Tibial nerve (tissue), 4 donors: ENCODE results near the gene RNPEPL1. TPM values are rescaled to one million over a fixed set of nuclear protein-coding genes. Genes with fewer than 3 reads are reported as not detected.

Experiments
- DNase-seq, 2 donors: peaks; one replicate each; pipeline ENCODE4 v3.0.0-alpha.2; 2019; ENCODE audit warnings: low spot score in 2 of 2
- H3K27ac ChIP-seq, 4 donors: fragments of 200-600 bp; sonication (generic) in 3 of 4; one replicate each; pipeline ENCODE4 v1.5.1; 2017 to 2019; ENCODE audit warnings: mild to moderate bottlenecking in 1 of 4
- H3K27me3 ChIP-seq, 2 donors: fragments of 200-600 bp; sonication (generic) in 1 of 2; one replicate each; pipeline versions ENCODE4 v1.5.1 to v1.6.0; 2017 to 2019
- H3K36me3 ChIP-seq, 3 donors: fragments of 200-600 bp; sonication (generic); one replicate each; pipeline ENCODE4 v1.5.1; 2018 to 2019
- H3K4me1 ChIP-seq, 4 donors: fragments of 200-600 bp; sonication (generic) in 3 of 4; one replicate each; pipeline ENCODE4 v1.5.1; 2017 to 2019
- H3K4me3 ChIP-seq, 4 donors: fragments of 200-600 bp; sonication (generic) in 3 of 4; one replicate each; pipeline ENCODE4 v1.5.1; 2017 to 2019; ENCODE audit warnings: mild to moderate bottlenecking in 1 of 4, moderate library complexity in 1 of 4
- H3K9me3 ChIP-seq, 4 donors: fragments of 200-600 bp; sonication (generic) in 3 of 4; one replicate each; pipeline ENCODE4 v1.5.1; 2017 to 2019
- EP300 ChIP-seq, 2 donors: sonication (generic); formaldehyde crosslinking; IDR thresholded peaks; one replicate each; pipeline ENCODE4 v1.6.1; 2017; ENCODE audit warnings: antibody characterized with exemption in 2 of 2, mild to moderate bottlenecking in 1 of 2
- POLR2A ChIP-seq, 2 donors: fragments of 450-650 bp; IDR thresholded peaks; one replicate each; pipeline ENCODE4 v1.6.1; 2017; ENCODE audit warnings: antibody characterized with exemption in 2 of 2, mild to moderate bottlenecking in 2 of 2, moderate library complexity in 2 of 2
- WGBS, 2 donors: methylation state at CpG; one replicate each; pipeline ENCODE4 v1.1.5; 2018; 5-methylcytosine and 5-hydroxymethylcytosine counted together
- total RNA-seq, 4 donors: library from RNA; depleted of rRNA; stranded (reverse); fragments of >200 nt; gene quantifications; one replicate each; pipeline ENCODE4 v1.1.0, GENCODE V29; 2016
- TF ChIP-seq, protein P1 (sequence below), 5 experiments: fragments of 200-600 bp in 3 of 5; fragments of 450-650 bp in 2 of 5; sonication (generic) in 3 of 5; IDR thresholded peaks; one replicate each; pipeline ENCODE4 v1.5.1; 2016 to 2019; ENCODE audit warnings: antibody characterized with exemption in 5 of 5, mild to moderate bottlenecking in 3 of 5, moderate library complexity in 2 of 5

Gene RNPEPL1
- total RNA-seq, 4 donors from 2014 or later: 55.3 to 90.6 (median 64.0) TPM

DNA sequence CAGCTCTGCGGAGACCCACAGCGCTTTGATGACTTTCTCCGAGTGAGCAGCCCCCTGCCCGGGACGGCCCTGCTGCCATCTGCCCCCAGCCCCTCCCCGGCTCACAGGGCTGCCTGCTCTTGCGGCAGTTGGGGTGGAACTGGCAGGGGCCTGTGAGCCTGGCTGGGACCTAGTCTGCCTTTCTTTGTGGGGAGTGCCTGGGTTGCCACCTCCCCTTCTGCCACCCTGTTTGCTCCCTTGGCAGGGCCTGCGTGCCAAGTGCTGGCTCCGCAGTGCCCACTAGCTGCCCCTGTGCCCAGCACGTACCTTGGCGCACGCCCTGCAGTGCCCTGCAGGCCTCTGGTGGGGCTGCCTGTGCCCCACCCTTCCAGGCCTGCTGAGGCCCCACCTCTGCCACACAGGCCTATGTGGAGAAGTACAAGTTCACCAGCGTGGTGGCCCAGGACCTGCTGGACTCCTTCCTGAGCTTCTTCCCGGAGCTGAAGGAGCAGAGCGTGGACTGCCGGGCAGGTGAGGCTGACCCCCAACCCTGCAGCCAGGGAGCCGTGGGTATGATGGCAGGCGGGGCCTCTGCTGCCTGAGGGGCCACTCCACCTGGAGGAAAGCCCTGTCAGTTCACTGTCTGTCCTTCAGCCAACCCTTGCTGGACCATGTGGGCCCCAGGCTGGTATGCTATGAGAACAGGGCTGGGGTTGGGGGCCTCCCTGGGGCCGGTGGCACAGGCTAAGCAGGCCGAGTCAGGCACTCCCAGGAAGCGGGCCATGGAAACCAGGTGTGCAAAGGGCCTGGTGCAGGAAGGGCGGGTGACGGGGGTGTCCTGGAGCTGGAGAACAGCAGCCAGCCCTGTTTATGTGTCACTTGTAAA lies 7.0 kb downstream of the RNPEPL1 start:
- Histone ChIP-seq H3K4me3 (no peak overlapping the region), H3K27me3 (no peaks in the 10 kb centered on the region), H3K27ac (peak overlapping the region in 1 of 4 donors; percentile 58), H3K4me1 (peaks cover 0 to 57% (median 20%) of the 10 kb centered on the region in 4 donors), H3K36me3 (peaks cover 0 to 92% (median 21%) of the 10 kb centered on the region in 3 donors), H3K9me3 (no peaks in the 10 kb centered on the region)
- DNase-seq: no peak
- no peak for TF ChIP-seq POLR2A (IDR thresholded peaks at IDR 0.05)
- TF ChIP-seq, protein P1, sequence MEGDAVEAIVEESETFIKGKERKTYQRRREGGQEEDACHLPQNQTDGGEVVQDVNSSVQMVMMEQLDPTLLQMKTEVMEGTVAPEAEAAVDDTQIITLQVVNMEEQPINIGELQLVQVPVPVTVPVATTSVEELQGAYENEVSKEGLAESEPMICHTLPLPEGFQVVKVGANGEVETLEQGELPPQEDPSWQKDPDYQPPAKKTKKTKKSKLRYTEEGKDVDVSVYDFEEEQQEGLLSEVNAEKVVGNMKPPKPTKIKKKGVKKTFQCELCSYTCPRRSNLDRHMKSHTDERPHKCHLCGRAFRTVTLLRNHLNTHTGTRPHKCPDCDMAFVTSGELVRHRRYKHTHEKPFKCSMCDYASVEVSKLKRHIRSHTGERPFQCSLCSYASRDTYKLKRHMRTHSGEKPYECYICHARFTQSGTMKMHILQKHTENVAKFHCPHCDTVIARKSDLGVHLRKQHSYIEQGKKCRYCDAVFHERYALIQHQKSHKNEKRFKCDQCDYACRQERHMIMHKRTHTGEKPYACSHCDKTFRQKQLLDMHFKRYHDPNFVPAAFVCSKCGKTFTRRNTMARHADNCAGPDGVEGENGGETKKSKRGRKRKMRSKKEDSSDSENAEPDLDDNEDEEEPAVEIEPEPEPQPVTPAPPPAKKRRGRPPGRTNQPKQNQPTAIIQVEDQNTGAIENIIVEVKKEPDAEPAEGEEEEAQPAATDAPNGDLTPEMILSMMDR (IDR thresholded peaks at IDR 0.05): no peak
- 81 to 82% methylated on average over 17 to 23 of the region's 23 CpGs for WGBS, 2 donors

DNA sequence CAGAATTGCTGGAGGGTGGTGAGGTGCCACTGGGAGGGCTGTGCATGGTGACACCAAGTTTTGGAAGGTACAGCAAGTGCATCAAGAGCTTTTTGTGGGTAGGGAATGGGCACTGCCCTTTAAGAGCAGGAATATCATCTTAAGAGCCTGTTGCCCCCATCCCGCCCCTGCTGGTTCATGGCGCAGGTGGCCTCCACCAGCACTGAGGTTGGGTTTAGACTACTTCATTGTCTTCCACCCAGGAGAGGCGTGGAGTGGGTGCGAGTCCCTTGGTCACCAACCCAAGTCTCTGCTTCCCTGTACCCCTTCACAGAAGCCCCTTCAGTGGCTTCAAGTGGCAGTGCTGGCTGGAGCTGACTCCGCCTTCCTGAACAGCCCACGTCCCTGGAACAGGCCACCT lies 7.8 kb downstream of the RNPEPL1 start:
- 76 to 81% methylated on average over 6 of the region's 6 CpGs for WGBS, 2 donors
- TF ChIP-seq, protein P1 (IDR thresholded peaks at IDR 0.05): no peak
- Histone ChIP-seq H3K4me1 (peaks cover 0 to 55% (median 15%) of the 10 kb centered on the region in 4 donors), H3K36me3 (peaks cover 0 to 92% (median 21%) of the 10 kb centered on the region in 3 donors), H3K4me3 (no peak overlapping the region), H3K9me3 (peaks cover 0 to 2% (median 0%) of the 10 kb centered on the region in 4 donors), H3K27me3 (no peaks in the 10 kb centered on the region), H3K27ac (peak overlapping the region in 1 of 4 donors; percentile 58)
- no peak for DNase-seq

DNA sequence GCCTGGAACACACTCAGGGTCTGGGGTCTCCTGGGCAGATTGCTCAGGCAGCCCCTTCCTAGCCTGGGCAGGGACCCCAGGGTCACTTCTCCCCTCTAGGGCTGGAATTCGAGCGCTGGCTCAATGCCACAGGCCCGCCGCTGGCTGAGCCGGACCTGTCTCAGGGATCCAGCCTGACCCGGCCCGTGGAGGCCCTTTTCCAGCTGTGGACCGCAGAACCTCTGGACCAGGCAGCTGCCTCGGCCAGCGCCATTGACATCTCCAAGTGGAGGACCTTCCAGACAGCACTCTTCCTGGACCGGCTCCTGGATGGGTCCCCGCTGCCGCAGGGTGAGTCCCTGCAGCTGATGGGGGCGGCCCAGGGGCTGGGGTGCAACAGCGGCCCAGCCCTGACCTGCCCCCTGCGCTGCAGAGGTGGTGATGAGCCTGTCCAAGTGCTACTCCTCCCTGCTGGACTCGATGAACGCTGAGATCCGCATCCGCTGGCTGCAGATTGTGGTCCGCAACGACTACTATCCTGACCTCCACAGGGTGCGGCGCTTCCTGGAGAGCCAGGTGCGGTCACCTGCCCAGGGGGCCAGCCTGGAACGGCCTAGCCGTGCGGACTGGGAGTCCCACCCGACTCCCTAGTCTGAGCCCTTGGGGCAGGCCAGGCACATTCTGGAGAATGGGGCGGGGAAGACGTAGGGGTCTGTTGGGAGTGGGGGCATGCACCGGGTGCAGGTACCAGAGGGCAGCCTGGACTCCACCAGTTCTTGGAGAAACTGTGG lies 8.3 kb downstream of the RNPEPL1 start:
- no peak for TF ChIP-seq POLR2A (IDR thresholded peaks at IDR 0.05)
- TF ChIP-seq EP300 (IDR thresholded peaks at IDR 0.05): no peak
- TF ChIP-seq, protein P1 (IDR thresholded peaks at IDR 0.05): no peak
- H3K4me1 ChIP-seq: peaks cover 0 to 49% (median 14%) of the 10 kb centered on the region in 4 donors
- H3K27me3 ChIP-seq: no peaks in the 10 kb centered on the region
- DNase-seq: no peak
- 89 to 93% methylated on average over 6 to 29 of the region's 32 CpGs for WGBS, 2 donors
- H3K36me3 ChIP-seq: peaks cover 0 to 90% (median 21%) of the 10 kb centered on the region in 3 donors
- H3K27ac ChIP-seq: peak overlapping the region in 2 of 4 donors; percentile 42 to 77
- no peak overlapping the region for H3K4me3 ChIP-seq
- peaks cover 0 to 7% (median 0%) of the 10 kb centered on the region in 4 donors for H3K9me3 ChIP-seq

DNA sequence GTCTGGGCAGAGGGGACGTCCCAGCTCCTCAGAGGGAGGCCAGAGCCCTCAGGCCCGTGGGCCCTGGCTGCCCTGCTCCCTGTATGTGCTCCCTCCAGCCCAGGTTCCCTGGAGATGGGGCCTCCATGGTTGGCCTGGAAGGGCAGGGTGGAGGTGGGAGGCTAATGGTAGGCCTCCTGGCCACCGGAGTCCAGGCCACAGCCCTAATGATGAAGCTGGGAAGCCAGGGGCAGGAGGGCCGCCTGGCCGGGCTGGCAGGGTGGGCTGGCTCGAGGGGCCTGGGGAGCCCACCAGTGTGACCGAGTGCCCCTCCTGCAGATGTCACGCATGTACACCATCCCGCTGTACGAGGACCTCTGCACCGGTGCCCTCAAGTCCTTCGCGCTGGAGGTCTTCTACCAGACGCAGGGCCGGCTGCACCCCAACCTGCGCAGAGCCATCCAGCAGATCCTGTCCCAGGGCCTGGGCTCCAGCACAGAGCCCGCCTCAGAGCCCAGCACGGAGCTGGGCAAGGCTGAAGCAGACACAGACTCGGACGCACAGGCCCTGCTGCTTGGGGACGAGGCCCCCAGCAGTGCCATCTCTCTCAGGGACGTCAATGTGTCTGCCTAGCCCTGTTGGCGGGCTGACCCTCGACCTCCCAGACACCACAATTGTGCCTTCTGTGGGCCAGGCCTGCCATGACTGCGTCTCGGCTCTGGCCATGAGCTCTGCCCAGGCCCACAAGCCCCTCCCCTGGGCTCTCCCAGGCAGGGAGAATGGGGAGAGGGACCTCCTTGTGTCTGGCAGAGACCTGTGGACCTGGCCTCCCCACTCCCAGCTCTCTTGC lies 9.2 kb downstream of the RNPEPL1 start:
- Histone ChIP-seq H3K4me3 (no peak overlapping the region), H3K27me3 (no peaks in the 10 kb centered on the region), H3K4me1 (peaks cover 0 to 49% (median 14%) of the 10 kb centered on the region in 4 donors), H3K36me3 (peaks cover 0 to 82% (median 21%) of the 10 kb centered on the region in 3 donors), H3K9me3 (peaks cover 0 to 7% (median 0%) of the 10 kb centered on the region in 4 donors), H3K27ac (peak overlapping the region in 3 of 4 donors; percentile 2 to 77 (median 42))
- no peak for TF ChIP-seq POLR2A (IDR thresholded peaks at IDR 0.05)
- TF ChIP-seq, protein P1 (IDR thresholded peaks at IDR 0.05): no peak
- no peak for TF ChIP-seq EP300 (IDR thresholded peaks at IDR 0.05)
- no peak for DNase-seq
- 67 to 81% methylated on average over 6 to 22 of the region's 26 CpGs for WGBS, 2 donors
